Ishikawa (cell line): ENCODE measurements around the gene PPP4R1.

Experiments
- CEBPB ChIP-seq: IDR thresholded peaks from 2 replicates; pipeline ENCODE4 v1.6.1; 2012
- CREB1 ChIP-seq: IDR thresholded peaks from 2 replicates; pipeline ENCODE4 v1.6.1; 2012; ENCODE audit warnings: low read depth
- EGR1 ChIP-seq: IDR thresholded peaks from 2 replicates; pipeline ENCODE4 v1.6.1; 2012
- EP300 ChIP-seq: IDR thresholded peaks from 2 replicates; pipeline ENCODE4 v1.6.1; 2012; ENCODE audit warnings: borderline replicate concordance
- FOXM1 ChIP-seq: IDR thresholded peaks from 2 replicates; pipeline ENCODE4 v1.6.1; 2012; ENCODE audit warnings: low read depth, borderline replicate concordance
- MAX ChIP-seq: IDR thresholded peaks from 2 replicates; pipeline ENCODE4 v1.6.1; 2012
- NFIC ChIP-seq: IDR thresholded peaks from 2 replicates; pipeline ENCODE4 v1.6.1; 2012
- RAD21 ChIP-seq: IDR thresholded peaks from 2 replicates; pipeline ENCODE4 v1.6.1; 2012; ENCODE audit warnings: low read depth
- REST ChIP-seq: IDR thresholded peaks from 2 replicates; pipeline ENCODE4 v1.6.1; 2012; ENCODE audit warnings: low read depth, mild to moderate bottlenecking
- TAF1 ChIP-seq: IDR thresholded peaks from 2 replicates; pipeline ENCODE4 v1.6.1; 2012; ENCODE audit warnings: low read depth, mild to moderate bottlenecking
- TCF12 ChIP-seq: IDR thresholded peaks from 2 replicates; pipeline ENCODE4 v1.6.1; 2012; ENCODE audit warnings: low read depth
- TEAD4 ChIP-seq: IDR thresholded peaks from 2 replicates; pipeline ENCODE4 v1.6.1; 2012
- USF1 ChIP-seq: IDR thresholded peaks from 2 replicates; pipeline ENCODE4 v1.6.1; 2012
- YY1 ChIP-seq: IDR thresholded peaks from 2 replicates; pipeline ENCODE4 v1.6.1; 2012; ENCODE audit warnings: low read depth
- ZBTB7A ChIP-seq: IDR thresholded peaks from 2 replicates; pipeline ENCODE4 v1.6.1; 2012; ENCODE audit warnings: low read depth

PPP4R1 gene

GRCh38 chr18:9542924-9543323 lies 71.4 kb downstream of the PPP4R1 start:
- no peak for TF ChIP-seq EP300
- TF ChIP-seq RAD21 = no peak
- TF ChIP-seq FOXM1 = no peak
- no peak for TF ChIP-seq TEAD4
- TF ChIP-seq MAX = no peak
- TF ChIP-seq TCF12 = no peak
- TF ChIP-seq USF1 = no peak
- no peak for TF ChIP-seq CEBPB
- no peak for TF ChIP-seq CREB1
- TF ChIP-seq REST = no peak
- TF ChIP-seq YY1 = no peak
- no peak for TF ChIP-seq ZBTB7A

GRCh38 chr18:9539938-9540337 lies 74.4 kb downstream of the PPP4R1 start:
- no peak for TF ChIP-seq CEBPB
- no peak for TF ChIP-seq USF1
- no peak for TF ChIP-seq YY1

- TF ChIP-seq YY1 (no peak), NFIC (no peak), TCF12 (no peak)
These were observed 75.1 kb downstream of the PPP4R1 start for GRCh38 chr18:9539283-9539682.

GRCh38 chr18:9537677-9538076 lies 76.7 kb downstream of the PPP4R1 start:
- TF ChIP-seq ZBTB7A = no peak
- TF ChIP-seq EGR1 = no peak
- no peak for TF ChIP-seq CREB1
- TF ChIP-seq CEBPB = no peak
- no peak for TF ChIP-seq MAX
- TF ChIP-seq NFIC = no peak
- no peak for TF ChIP-seq USF1
- TF ChIP-seq REST = no peak
- TF ChIP-seq TAF1 = no peak
- TF ChIP-seq TCF12 = no peak
- no peak for TF ChIP-seq EP300
- TF ChIP-seq YY1 = no peak
- no peak for TF ChIP-seq TEAD4
- TF ChIP-seq FOXM1 = no peak
- no peak for TF ChIP-seq RAD21

GRCh38 chr18:9536354-9537152 lies 77.8 kb downstream of the PPP4R1 start:
- TF ChIP-seq YY1 = no peak
- TF ChIP-seq FOXM1 = no peak
- no peak for TF ChIP-seq MAX
- TF ChIP-seq CREB1 = no peak
- no peak for TF ChIP-seq TAF1
- TF ChIP-seq NFIC = no peak
- no peak for TF ChIP-seq REST
- TF ChIP-seq USF1 = no peak
- no peak for TF ChIP-seq RAD21
- TF ChIP-seq EGR1 = no peak
- no peak for TF ChIP-seq EP300
- TF ChIP-seq ZBTB7A = no peak
- TF ChIP-seq TCF12 = no peak
- no peak for TF ChIP-seq CEBPB
- no peak for TF ChIP-seq TEAD4
